GM10266 (cell line): Measurements from ENCODE around the gene ICAM5.

Experiments
- DNase-seq: peaks from one replicate; pipeline ENCODE4 v3.0.0; 2012; ENCODE audit errors: extremely low spot score
- CTCF ChIP-seq: IDR thresholded peaks from 2 replicates; pipeline ENCODE4 v1.5.1; 2012; ENCODE audit warnings: mild to moderate bottlenecking, low read depth; ENCODE audit not compliant: control insufficient read depth, insufficient read depth; ENCODE audit errors: missing control alignments

ICAM5 gene

GRCh38 chr19:10295305-10295846 lies 5.6 kb downstream of the ICAM5 start:
- TF ChIP-seq CTCF, result peak; percentile 25
- peak; percentile 91 for DNase-seq

- no peak for TF ChIP-seq CTCF
- DNase-seq, result no peak
These were observed 6.3 kb downstream of the ICAM5 start for GRCh38 chr19:10295847-10296591.

DNA sequence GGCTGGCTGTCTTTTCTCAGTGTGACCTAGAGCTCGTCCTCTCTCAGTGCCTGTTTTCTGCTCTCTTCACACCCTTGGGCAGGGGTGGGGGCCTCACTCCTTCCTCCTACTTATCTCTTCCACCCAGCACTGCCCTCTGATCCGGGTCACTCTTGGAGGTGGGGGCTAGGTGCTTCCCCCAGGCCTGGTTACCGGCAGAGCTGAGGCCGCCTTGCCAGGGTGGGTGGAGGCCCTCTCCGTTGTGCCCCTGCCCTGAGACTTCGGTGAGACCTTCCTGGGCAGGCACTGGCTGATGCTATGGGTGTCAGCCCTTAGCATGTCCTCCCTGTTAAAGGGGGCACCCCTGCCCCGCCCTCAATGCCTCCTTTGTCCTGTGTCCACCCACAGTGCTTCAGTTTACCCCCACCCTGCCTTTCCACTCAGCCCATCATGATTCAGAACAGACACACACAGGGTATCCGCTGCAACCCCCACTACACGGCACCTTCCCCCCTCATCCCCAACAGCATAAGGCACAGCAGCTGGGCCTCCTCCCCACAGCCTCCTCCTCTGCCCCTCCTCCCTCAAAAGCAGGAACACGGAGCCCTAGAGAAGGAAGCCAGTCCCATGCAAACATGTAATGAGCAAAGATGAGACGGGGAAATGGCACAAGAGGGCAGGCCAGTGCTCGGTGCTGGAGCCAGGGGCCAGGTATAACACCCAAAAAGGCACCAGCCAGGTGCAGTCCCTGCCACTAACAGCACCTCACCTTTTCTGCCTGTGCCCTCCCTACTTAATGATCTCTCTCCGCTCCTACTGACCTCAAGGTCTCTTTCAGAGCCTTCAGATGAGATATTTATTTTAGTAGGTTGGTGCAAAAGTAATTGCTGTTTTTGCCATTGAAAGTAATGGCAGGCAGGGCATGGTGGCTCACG lies 10.1 kb downstream of the ICAM5 start:
- DNase-seq, result no peak
- TF ChIP-seq CTCF, result no peak

GRCh38 chr19:10305139-10305806 lies 15.5 kb downstream of the ICAM5 start:
- TF ChIP-seq CTCF, result no peak
- no peak for DNase-seq

DNA sequence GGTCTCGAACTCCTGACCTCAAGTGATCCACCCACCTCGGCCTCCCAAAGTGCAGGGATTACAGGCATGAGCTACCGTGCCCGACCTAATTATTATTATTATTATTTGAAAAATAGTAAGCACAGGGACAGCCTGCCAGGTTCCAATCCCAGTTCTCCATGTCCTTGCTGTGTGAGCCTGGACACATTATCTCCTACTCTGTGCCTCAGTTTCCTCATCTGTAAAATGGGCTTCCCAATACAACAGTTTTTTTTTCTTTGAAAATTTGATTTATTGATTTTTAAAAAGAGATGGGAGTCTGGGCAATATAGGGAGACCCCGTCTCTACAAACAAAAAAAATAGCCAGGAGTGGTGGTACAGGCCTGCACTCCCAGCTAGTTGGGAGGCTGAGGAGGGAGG lies 16.6 kb downstream of the ICAM5 start:
- DNase-seq, result no peak
- TF ChIP-seq CTCF, result no peak

- no peak for TF ChIP-seq CTCF
These were observed 19.7 kb downstream of the ICAM5 start, which contains the start of gene ZGLP1 for GRCh38 chr19:10309423-10309822. Gene ZGLP1 (minus strand): TSS chr19:10309815.

More at GRCh38 chr19:10309423-10309822, 19.7 kb downstream of the ICAM5 start, which contains the start of gene ZGLP1:
- DNase-seq, result no peak
